HEK293 (cell line): ENCODE results near the gene RDM1.

Experiments used
- CTCF ChIA-PET: fragments of 350-600 bp; formaldehyde crosslinking; extraction: SDS; loops from one replicate; lab custom pipeline; 2021; ENCODE audit warnings: antibody characterized with exemption; lab: Yijun Ruan, JAX
- POLR2A ChIA-PET: fragments of 300-600 bp; formaldehyde crosslinking; extraction: SDS; loops from one replicate; lab custom pipeline; 2020; ENCODE audit warnings: antibody characterized with exemption, inconsistent platforms; lab: Yijun Ruan, JAX
- H3K27ac ChIP-seq: fragments of 200-500 bp; sonication (Bioruptor generic); 2 replicates; pipeline ENCODE4 v1.5.1; 2014; ENCODE audit warnings: low read depth, low read length, control low read depth, inconsistent platforms; ENCODE audit errors: extremely low read depth
- H3K36me3 ChIP-seq, 2 experiments: fragments of 200-500 bp in 1 of 2; sonication (Bioruptor generic) in 1 of 2; 1 replicate in 1 of 2; 2 replicates in 1 of 2; pipeline ENCODE4 v1.5.1; 2014 to 2017; ENCODE audit warnings: inconsistent platforms in 2 of 2, low read length in 2 of 2; ENCODE audit not compliant: control insufficient read depth in 2 of 2, insufficient read depth in 1 of 2
- H3K4me1 ChIP-seq: fragments of 200-500 bp; sonication (Bioruptor generic); 2 replicates; pipeline ENCODE4 v1.5.1; 2014; ENCODE audit warnings: mild to moderate bottlenecking, low read length, inconsistent platforms; ENCODE audit not compliant: control insufficient read depth, insufficient read depth
- H3K4me3 ChIP-seq: 2 replicates; pipeline ENCODE4 v1.5.1; 2011; ENCODE audit warnings: low read depth, mild to moderate bottlenecking, control low read depth, low read length, moderate library complexity
- H3K9me3 ChIP-seq: fragments of 200-500 bp; sonication (Bioruptor generic); 2 replicates; pipeline ENCODE4 v1.5.1; 2014; ENCODE audit warnings: low read depth, low read length, inconsistent platforms; ENCODE audit not compliant: control insufficient read depth, insufficient read depth
- BCL11A ChIP-seq: fragments of 450-650 bp; formaldehyde crosslinking; IDR thresholded peaks from 2 replicates; pipeline ENCODE4 v1.5.1; 2016; ENCODE audit warnings: low read depth, missing biosample characterization, missing genetic modification characterization
- EGR2 ChIP-seq: fragments of 450-650 bp; formaldehyde crosslinking; IDR thresholded peaks from 2 replicates; pipeline ENCODE4 v1.5.1; 2016; ENCODE audit warnings: low read depth, missing biosample characterization, missing genetic modification characterization
- KLF9 ChIP-seq: fragments of 450-650 bp; formaldehyde crosslinking; IDR thresholded peaks from 2 replicates; pipeline ENCODE4 v1.5.1; 2016; ENCODE audit warnings: missing biosample characterization, missing genetic modification characterization, low read depth
- OVOL3 ChIP-seq: fragments of 450-650 bp; formaldehyde crosslinking; IDR thresholded peaks from 2 replicates; pipeline ENCODE4 v1.5.1; 2016; ENCODE audit warnings: missing biosample characterization, missing genetic modification characterization
- SCRT1 ChIP-seq: fragments of 450-650 bp; formaldehyde crosslinking; IDR thresholded peaks from 2 replicates; pipeline ENCODE4 v1.5.1; 2016; ENCODE audit warnings: missing biosample characterization, missing genetic modification characterization, borderline replicate concordance
- ZFP3 ChIP-seq: fragments of 450-650 bp; formaldehyde crosslinking; IDR thresholded peaks from 2 replicates; pipeline ENCODE4 v1.5.1; 2016; ENCODE audit warnings: low read depth, missing biosample characterization, missing genetic modification characterization
- ZNF10 ChIP-seq: fragments of 450-650 bp; formaldehyde crosslinking; IDR thresholded peaks from 2 replicates; pipeline ENCODE4 v1.5.1; 2017; ENCODE audit warnings: missing biosample characterization, missing genetic modification characterization
- ZNF133 ChIP-seq: fragments of 450-650 bp; formaldehyde crosslinking; IDR thresholded peaks from 2 replicates; pipeline ENCODE4 v1.5.1; 2016; ENCODE audit warnings: missing biosample characterization, missing genetic modification characterization
- ZNF138 ChIP-seq: fragments of 450-650 bp; formaldehyde crosslinking; IDR thresholded peaks from 2 replicates; pipeline ENCODE4 v1.5.1; 2016; ENCODE audit warnings: missing biosample characterization, missing genetic modification characterization, borderline replicate concordance
- ZNF157 ChIP-seq: fragments of 450-650 bp; formaldehyde crosslinking; IDR thresholded peaks from 2 replicates; pipeline ENCODE4 v1.5.1; 2016; ENCODE audit warnings: missing biosample characterization, missing genetic modification characterization
- ZNF24 ChIP-seq: fragments of 450-650 bp; formaldehyde crosslinking; IDR thresholded peaks from 2 replicates; pipeline ENCODE4 v1.5.1; 2016; ENCODE audit warnings: missing biosample characterization, missing genetic modification characterization
- ZNF768 ChIP-seq: fragments of 450-650 bp; formaldehyde crosslinking; IDR thresholded peaks from 2 replicates; pipeline ENCODE4 v1.5.1; 2018; ENCODE audit warnings: missing biosample characterization, mild to moderate bottlenecking, missing genetic modification characterization
- ZNF777 ChIP-seq: fragments of 450-650 bp; formaldehyde crosslinking; IDR thresholded peaks from 2 replicates; pipeline ENCODE4 v1.5.1; 2017; ENCODE audit warnings: missing biosample characterization, missing genetic modification characterization, borderline replicate concordance
- TF ChIP-seq, protein P1 (sequence below): fragments of 450-650 bp; formaldehyde crosslinking; IDR thresholded peaks from 2 replicates; pipeline ENCODE4 v1.5.1; 2016; ENCODE audit warnings: missing biosample characterization, missing genetic modification characterization
- TF ChIP-seq, protein P2 (sequence below): fragments of 450-650 bp; formaldehyde crosslinking; IDR thresholded peaks from 2 replicates; pipeline ENCODE4 v1.5.1; 2017; ENCODE audit warnings: missing biosample characterization, missing genetic modification characterization
- TF ChIP-seq, protein P3 (sequence below): fragments of 450-650 bp; formaldehyde crosslinking; IDR thresholded peaks from 2 replicates; pipeline ENCODE4; 2016; ENCODE audit warnings: missing biosample characterization, missing genetic modification characterization
- TF ChIP-seq, protein P4 (sequence below): fragments of 450-650 bp; formaldehyde crosslinking; IDR thresholded peaks from 2 replicates; pipeline ENCODE4 v1.5.1; 2016; ENCODE audit warnings: missing biosample characterization, missing genetic modification characterization, low read depth
- TF ChIP-seq, protein P5 (sequence below): fragments of 450-650 bp; formaldehyde crosslinking; IDR thresholded peaks from 2 replicates; pipeline ENCODE4 v1.5.1; 2017; ENCODE audit warnings: missing biosample characterization, missing genetic modification characterization
- TF ChIP-seq, protein P6 (sequence below): fragments of 450-650 bp; formaldehyde crosslinking; IDR thresholded peaks from 2 replicates; pipeline ENCODE4 v1.5.1; 2016; ENCODE audit warnings: missing biosample characterization, missing genetic modification characterization
- TF ChIP-seq, protein P7 (sequence below): fragments of 450-650 bp; formaldehyde crosslinking; IDR thresholded peaks from 2 replicates; pipeline ENCODE4 v1.5.1; 2016; ENCODE audit warnings: missing biosample characterization, missing genetic modification characterization

Gene RDM1

DNA sequence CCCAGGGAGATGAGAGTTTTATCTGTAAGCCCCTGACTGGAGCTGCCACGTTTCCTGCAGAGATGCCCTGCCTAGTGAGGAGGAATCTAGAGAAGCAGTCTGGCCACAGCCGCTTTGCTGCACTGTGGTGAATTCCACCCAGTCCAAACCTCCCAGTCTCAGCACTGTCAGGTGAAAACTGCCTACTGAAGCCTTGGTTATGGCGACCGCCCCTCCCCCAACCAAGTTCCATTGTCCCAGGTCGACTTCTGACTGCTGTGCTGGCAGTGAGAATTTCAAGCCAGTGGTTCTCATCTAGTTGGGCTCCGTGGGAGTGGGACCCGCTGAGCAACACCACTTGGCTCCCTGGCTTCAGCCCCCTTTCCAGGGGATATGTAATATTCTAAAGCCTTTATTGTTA lies 23.1 kb upstream of the RDM1 start:
- H3K27ac ChIP-seq = no peak overlapping the region
- H3K4me1 ChIP-seq = no peaks in the 10 kb centered on the region
- ChIA-PET POLR2A (no interaction called here), CTCF (interaction anchor here (1.0 kb wide), 1 partner anchor 196 kb away, joined by 3 read pairs; no protein-coding TSS in a partner anchor)
- H3K9me3 ChIP-seq = no peaks in the 10 kb centered on the region
- no peak overlapping the region for H3K4me3 ChIP-seq
- no peak for TF ChIP-seq ZNF24 (tag by site-specific recombination)
- TF ChIP-seq, protein P1, sequence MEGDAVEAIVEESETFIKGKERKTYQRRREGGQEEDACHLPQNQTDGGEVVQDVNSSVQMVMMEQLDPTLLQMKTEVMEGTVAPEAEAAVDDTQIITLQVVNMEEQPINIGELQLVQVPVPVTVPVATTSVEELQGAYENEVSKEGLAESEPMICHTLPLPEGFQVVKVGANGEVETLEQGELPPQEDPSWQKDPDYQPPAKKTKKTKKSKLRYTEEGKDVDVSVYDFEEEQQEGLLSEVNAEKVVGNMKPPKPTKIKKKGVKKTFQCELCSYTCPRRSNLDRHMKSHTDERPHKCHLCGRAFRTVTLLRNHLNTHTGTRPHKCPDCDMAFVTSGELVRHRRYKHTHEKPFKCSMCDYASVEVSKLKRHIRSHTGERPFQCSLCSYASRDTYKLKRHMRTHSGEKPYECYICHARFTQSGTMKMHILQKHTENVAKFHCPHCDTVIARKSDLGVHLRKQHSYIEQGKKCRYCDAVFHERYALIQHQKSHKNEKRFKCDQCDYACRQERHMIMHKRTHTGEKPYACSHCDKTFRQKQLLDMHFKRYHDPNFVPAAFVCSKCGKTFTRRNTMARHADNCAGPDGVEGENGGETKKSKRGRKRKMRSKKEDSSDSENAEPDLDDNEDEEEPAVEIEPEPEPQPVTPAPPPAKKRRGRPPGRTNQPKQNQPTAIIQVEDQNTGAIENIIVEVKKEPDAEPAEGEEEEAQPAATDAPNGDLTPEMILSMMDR (tag by site-specific recombination) = no peak
- no peak for TF ChIP-seq ZNF10 (tag by site-specific recombination)
- no peak for TF ChIP-seq ZFP3 (tag by site-specific recombination)
- TF ChIP-seq ZNF157 (tag by site-specific recombination) = no peak
- no peak for TF ChIP-seq OVOL3
- TF ChIP-seq ZNF777 = no peak
- H3K36me3 ChIP-seq = no peaks in the 10 kb centered on the region

DNA sequence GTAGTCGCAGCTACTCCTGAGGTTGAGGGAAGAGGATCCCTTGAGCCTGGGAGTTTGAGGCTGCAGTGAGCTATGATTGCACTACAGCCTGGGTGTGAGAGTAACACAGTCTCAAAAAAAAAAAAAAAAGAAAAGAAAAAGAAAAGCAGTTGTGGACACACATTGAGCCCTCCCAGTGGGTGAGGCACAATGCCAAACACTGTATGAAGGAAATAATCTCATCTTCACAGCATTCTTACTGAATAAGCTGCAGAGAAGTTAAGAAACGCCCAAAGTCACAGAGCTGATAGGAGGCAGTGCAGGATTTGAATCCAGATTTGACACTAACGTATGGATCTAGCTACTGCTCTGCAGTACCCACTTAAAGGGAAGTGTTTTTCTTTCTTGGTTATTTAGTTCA lies 18.8 kb upstream of the RDM1 start:
- no peak overlapping the region for H3K4me3 ChIP-seq
- no peaks in the 10 kb centered on the region for H3K36me3 ChIP-seq
- no peak overlapping the region for H3K27ac ChIP-seq
- TF ChIP-seq, protein P2, sequence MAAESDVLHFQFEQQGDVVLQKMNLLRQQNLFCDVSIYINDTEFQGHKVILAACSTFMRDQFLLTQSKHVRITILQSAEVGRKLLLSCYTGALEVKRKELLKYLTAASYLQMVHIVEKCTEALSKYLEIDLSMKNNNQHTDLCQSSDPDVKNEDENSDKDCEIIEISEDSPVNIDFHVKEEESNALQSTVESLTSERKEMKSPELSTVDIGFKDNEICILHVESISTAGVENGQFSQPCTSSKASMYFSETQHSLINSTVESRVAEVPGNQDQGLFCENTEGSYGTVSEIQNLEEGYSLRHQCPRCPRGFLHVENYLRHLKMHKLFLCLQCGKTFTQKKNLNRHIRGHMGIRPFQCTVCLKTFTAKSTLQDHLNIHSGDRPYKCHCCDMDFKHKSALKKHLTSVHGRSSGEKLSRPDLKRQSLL (tag by site-specific recombination) = no peak
- TF ChIP-seq, protein P3, sequence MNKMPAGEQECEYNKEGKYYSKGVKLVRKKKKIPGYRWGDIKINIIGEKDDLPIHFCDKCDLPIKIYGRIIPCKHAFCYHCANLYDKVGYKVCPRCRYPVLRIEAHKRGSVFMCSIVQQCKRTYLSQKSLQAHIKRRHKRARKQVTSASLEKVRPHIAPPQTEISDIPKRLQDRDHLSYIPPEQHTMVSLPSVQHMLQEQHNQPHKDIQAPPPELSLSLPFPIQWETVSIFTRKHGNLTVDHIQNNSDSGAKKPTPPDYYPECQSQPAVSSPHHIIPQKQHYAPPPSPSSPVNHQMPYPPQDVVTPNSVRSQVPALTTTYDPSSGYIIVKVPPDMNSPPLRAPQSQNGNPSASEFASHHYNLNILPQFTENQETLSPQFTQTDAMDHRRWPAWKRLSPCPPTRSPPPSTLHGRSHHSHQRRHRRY (tag by site-specific recombination) = no peak
- TF ChIP-seq SCRT1 = no peak
- no peak for TF ChIP-seq BCL11A (tag by site-specific recombination)
- TF ChIP-seq, protein P4, sequence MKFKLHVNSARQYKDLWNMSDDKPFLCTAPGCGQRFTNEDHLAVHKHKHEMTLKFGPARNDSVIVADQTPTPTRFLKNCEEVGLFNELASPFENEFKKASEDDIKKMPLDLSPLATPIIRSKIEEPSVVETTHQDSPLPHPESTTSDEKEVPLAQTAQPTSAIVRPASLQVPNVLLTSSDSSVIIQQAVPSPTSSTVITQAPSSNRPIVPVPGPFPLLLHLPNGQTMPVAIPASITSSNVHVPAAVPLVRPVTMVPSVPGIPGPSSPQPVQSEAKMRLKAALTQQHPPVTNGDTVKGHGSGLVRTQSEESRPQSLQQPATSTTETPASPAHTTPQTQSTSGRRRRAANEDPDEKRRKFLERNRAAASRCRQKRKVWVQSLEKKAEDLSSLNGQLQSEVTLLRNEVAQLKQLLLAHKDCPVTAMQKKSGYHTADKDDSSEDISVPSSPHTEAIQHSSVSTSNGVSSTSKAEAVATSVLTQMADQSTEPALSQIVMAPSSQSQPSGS (tag by site-specific recombination) = no peak
- TF ChIP-seq, protein P5, sequence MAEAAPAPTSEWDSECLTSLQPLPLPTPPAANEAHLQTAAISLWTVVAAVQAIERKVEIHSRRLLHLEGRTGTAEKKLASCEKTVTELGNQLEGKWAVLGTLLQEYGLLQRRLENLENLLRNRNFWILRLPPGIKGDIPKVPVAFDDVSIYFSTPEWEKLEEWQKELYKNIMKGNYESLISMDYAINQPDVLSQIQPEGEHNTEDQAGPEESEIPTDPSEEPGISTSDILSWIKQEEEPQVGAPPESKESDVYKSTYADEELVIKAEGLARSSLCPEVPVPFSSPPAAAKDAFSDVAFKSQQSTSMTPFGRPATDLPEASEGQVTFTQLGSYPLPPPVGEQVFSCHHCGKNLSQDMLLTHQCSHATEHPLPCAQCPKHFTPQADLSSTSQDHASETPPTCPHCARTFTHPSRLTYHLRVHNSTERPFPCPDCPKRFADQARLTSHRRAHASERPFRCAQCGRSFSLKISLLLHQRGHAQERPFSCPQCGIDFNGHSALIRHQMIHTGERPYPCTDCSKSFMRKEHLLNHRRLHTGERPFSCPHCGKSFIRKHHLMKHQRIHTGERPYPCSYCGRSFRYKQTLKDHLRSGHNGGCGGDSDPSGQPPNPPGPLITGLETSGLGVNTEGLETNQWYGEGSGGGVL (tag by site-specific recombination) = no peak
- no peak for TF ChIP-seq ZNF133 (tag by site-specific recombination)
- ChIA-PET POLR2A (no interaction called here), CTCF (interaction anchor here (0.6 to 5.4 kb wide), 6 partner anchors 11 to 200 kb away, joined by 3 to 29 read pairs (median 6); no protein-coding TSS in a partner anchor)
- H3K9me3 ChIP-seq = no peaks in the 10 kb centered on the region
- no peaks in the 10 kb centered on the region for H3K4me1 ChIP-seq

DNA sequence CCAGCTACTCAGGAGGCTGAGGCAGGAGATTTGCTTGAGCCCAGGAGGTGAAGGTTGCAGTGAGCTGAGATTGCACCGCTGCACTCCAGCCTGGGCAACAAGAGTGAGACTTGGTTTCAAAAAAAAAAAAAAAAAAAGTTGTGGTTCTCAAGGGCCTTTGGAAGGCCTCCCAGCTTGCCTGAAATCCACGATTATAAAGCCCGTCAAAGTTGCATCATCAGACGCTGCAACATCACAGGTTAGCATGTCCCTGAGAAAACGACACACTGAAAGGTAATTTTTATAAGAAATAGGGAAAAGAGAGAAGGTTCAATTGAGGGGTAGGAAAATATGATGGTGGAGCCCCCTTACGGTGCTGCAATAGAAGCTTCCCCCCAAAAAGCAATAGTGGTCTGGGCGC lies 17.5 kb upstream of the RDM1 start:
- peaks cover 6% of the 10 kb centered on the region; the same call in 1 of the 2 replicates for H3K4me1 ChIP-seq
- H3K27ac ChIP-seq = no peak overlapping the region
- no peaks in the 10 kb centered on the region for H3K9me3 ChIP-seq
- no peaks in the 10 kb centered on the region for H3K36me3 ChIP-seq
- POLR2A ChIA-PET = no interaction called here
- no peak overlapping the region for H3K4me3 ChIP-seq
- CTCF ChIA-PET = interaction anchor here (0.6 to 5.4 kb wide), 20 partner anchors 10 to 660 kb away, joined by 3 to 29 read pairs (median 4); no protein-coding TSS in a partner anchor
- TF ChIP-seq, protein P6, sequence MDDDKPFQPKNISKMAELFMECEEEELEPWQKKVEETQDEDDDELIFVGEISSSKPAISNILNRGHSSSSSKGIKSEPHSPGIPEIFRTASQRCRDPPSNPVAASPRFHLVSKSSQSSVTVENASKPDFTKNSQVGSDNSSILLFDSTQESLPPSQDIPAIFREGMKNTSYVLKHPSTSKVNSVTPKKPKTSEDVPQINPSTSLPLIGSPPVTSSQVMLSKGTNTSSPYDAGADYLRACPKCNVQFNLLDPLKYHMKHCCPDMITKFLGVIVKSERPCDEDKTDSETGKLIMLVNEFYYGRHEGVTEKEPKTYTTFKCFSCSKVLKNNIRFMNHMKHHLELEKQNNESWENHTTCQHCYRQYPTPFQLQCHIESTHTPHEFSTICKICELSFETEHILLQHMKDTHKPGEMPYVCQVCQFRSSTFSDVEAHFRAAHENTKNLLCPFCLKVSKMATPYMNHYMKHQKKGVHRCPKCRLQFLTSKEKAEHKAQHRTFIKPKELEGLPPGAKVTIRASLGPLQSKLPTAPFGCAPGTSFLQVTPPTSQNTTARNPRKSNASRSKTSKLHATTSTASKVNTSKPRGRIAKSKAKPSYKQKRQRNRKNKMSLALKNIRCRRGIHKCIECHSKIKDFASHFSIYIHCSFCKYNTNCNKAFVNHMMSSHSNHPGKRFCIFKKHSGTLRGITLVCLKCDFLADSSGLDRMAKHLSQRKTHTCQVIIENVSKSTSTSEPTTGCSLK (tag by site-specific recombination) = no peak
- TF ChIP-seq ZNF138 (tag by site-specific recombination) (no peak), EGR2 (tag by site-specific recombination) (no peak), ZNF768 (tag by site-specific recombination) (no peak), ZNF24 (tag by site-specific recombination) (no peak), KLF9 (tag by site-specific recombination) (no peak)
- TF ChIP-seq, protein P7, sequence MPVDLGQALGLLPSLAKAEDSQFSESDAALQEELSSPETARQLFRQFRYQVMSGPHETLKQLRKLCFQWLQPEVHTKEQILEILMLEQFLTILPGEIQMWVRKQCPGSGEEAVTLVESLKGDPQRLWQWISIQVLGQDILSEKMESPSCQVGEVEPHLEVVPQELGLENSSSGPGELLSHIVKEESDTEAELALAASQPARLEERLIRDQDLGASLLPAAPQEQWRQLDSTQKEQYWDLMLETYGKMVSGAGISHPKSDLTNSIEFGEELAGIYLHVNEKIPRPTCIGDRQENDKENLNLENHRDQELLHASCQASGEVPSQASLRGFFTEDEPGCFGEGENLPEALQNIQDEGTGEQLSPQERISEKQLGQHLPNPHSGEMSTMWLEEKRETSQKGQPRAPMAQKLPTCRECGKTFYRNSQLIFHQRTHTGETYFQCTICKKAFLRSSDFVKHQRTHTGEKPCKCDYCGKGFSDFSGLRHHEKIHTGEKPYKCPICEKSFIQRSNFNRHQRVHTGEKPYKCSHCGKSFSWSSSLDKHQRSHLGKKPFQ = no peak
